ACC112 (cell line): ENCODE results near the gene ALX1.

Source experiments
- H2AFZ ChIP-seq: fragments of 200-600 bp; sonication (generic); one replicate; pipeline ENCODE4 v1.6.0; 2017; ENCODE audit warnings: antibody characterized with exemption, low read length; ENCODE audit not compliant: unreplicated experiment
- H3K27ac ChIP-seq: fragments of 200-600 bp; sonication (generic); 2 replicates; pipeline ENCODE4 v1.5.1; 2014; ENCODE audit warnings: low read depth, mild to moderate bottlenecking, antibody characterized with exemption, low read length, moderate library complexity
- H3K27me3 ChIP-seq: fragments of 200-600 bp; sonication (generic); 2 replicates; pipeline ENCODE4 v1.6.1; 2014; ENCODE audit warnings: mild to moderate bottlenecking, antibody characterized with exemption, low read length, moderate library complexity, mixed read lengths; ENCODE audit not compliant: insufficient read depth
- H3K36me3 ChIP-seq: fragments of 200-600 bp; sonication (generic); 2 replicates; pipeline ENCODE4 v1.6.1; 2016; ENCODE audit warnings: mild to moderate bottlenecking, antibody characterized with exemption, low read length, moderate library complexity, mixed read lengths; ENCODE audit not compliant: insufficient read depth
- H3K4me1 ChIP-seq: fragments of 200-600 bp; sonication (generic); one replicate; pipeline ENCODE4 v1.6.1; 2016; ENCODE audit warnings: low read length, mixed read lengths; ENCODE audit not compliant: insufficient read depth, unreplicated experiment, control insufficient read depth
- H3K4me3 ChIP-seq: fragments of 200-600 bp; sonication (generic); 2 replicates; pipeline ENCODE4 v1.5.1; 2014; ENCODE audit warnings: mild to moderate bottlenecking, low read depth, low read length
- H3K79me2 ChIP-seq: fragments of 200-600 bp; sonication (generic); one replicate; pipeline ENCODE4 v1.6.0; 2016; ENCODE audit warnings: low read length; ENCODE audit not compliant: control insufficient read depth, unreplicated experiment, insufficient read depth

The ALX1 gene

DNA sequence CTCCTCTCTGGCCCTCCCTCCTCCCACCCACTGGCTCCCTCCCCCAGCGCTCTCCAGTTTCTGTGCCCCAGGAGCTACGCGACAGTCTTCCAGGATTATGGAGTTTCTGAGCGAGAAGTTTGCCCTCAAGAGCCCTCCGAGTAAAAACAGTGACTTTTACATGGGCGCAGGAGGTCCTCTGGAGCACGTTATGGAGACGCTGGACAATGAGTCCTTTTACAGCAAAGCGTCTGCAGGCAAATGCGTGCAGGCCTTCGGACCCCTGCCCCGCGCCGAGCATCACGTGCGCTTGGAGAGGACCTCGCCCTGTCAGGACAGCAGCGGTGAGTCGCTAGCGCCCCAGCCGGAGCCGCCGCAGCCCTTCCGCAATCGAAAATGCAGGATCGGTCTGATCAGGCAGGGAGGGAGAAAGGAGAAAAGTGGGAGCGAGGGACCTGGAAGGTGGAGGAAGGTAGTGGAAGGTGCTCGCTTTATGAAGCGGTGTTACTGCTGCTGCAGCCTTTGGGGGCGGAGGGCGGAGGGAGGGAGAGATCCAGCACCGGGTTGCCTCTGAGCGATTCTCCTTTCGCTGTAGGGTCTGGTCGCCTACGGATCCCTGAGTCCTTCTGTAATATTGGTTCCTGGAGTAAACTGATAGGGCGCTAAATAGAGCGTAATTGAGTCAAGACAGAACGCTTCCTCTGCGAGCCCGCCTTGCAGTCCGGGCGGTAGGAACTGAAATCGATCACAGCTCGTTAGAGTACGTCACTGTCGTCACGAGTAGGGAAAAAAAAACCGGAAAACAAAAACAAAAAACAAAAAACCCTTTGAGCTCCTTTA, at the start of gene ALX1:
Gene ALX1, plus strand, starts transcription at position 56 of the 819 bp plus-strand sequence. Its CDS starts 42 bp downstream, at position 98.
- Histone ChIP-seq H3K4me1 (no peaks in the 10 kb centered on the region), H3K79me2 (no peaks in the 10 kb centered on the region), H3K36me3 (no peaks in the 10 kb centered on the region), H3K27ac (no peak within 1 kb of the TSS), H3K27me3 (peaks cover 92% of the 10 kb centered on the region), H3K4me3 (peak within 1 kb of the TSS; percentile 70), H2AFZ (peak within 1 kb of the TSS; percentile 36)

DNA sequence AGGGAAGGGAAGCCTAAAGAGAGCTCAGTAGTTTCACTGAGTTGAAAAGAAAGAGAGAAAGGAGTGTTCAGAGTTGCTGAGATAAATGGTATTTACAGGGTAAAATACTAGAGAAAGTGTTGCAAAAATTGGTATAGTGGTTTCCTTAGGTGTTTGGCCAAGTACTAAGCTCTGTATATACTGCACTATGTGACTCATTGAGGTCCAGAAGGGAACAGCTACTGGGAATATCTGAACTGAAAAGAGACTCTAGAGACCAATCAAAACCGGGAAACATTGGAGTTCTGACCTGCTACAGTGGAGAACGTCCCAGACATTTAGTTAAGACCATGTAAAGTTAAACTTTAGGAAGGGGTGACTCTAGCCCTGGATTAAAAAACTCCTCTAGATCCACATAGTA, 42.7 kb upstream of the ALX1 start:
- no peak overlapping the region for H3K27ac ChIP-seq
- no peaks in the 10 kb centered on the region for H3K4me1 ChIP-seq
- no peaks in the 10 kb centered on the region for H3K36me3 ChIP-seq
- H3K79me2 ChIP-seq = no peaks in the 10 kb centered on the region
- peak overlapping the region; percentile 7 for H2AFZ ChIP-seq
- H3K4me3 ChIP-seq = no peak overlapping the region
- H3K27me3 ChIP-seq = peaks cover 7% of the 10 kb centered on the region; the same call in 1 of the 2 replicates

DNA sequence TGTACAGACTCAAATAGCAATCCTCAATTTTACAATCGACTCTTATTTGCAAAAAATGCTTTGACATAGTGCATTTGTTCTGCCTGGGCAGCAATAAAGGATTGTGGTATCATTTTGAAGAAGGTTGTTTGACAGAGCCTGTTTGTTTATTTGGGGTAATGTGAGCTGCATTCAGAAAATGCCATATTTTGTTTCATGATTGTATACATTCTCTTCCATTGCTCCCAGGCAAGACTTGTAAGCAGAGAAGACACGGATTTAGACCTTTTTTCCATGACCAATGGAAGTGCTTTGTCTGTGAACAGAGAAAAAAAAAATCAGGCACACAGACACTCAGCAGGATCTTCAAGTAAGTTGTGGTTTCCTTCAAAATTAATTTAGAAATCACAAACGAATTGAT, 35.5 kb upstream of the ALX1 start:
- Histone ChIP-seq H3K36me3 (no peaks in the 10 kb centered on the region), H3K4me1 (no peaks in the 10 kb centered on the region), H3K79me2 (no peaks in the 10 kb centered on the region), H3K27me3 (peaks cover 4% of the 10 kb centered on the region; the same call in 1 of the 2 replicates), H3K27ac (no peak overlapping the region), H3K4me3 (no peak overlapping the region), H2AFZ (no peak overlapping the region)

DNA sequence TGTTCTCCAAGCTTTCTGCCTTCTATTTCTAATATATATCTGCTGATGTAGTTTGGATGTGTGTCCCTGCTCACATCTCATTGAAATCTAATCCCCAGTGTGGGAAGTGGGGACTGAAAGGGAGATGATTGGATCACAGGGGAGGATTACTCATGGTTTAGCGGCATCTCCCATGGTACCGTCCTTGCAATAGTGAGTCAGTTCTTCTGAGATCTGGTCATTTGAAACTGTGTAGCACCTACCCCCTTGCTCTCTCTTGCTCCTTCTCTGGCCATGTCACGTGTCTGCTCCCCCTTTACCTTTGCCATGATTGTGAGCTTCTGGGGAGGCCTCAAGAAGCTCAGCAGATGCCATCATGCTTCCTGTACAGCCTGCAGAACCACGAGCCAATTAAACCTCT, 26.2 kb upstream of the ALX1 start:
- H3K27ac ChIP-seq = no peak overlapping the region
- H3K4me1 ChIP-seq = no peaks in the 10 kb centered on the region
- H2AFZ ChIP-seq = no peak overlapping the region
- no peaks in the 10 kb centered on the region for H3K36me3 ChIP-seq
- H3K79me2 ChIP-seq = no peaks in the 10 kb centered on the region
- H3K27me3 ChIP-seq = no peaks in the 10 kb centered on the region
- H3K4me3 ChIP-seq = no peak overlapping the region

DNA sequence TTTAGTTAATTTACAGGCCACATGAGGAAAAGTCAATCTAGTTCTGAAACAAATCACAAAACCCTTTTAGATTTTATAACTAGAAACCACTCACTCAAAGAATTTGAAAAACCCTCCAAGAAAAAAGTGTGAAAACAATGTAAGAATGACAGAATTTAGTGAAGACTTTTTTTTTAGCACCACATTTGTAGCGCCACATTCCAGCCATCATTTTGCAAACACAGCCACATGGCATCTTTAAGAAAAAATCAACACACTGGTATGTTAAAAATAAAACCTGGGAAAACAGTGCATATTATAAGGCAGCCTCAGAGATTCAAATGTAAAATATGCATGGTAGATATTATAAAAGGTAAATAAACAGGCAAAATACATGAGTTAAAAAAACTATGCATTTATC, 22.3 kb upstream of the ALX1 start:
- Histone ChIP-seq H3K36me3 (no peaks in the 10 kb centered on the region), H3K4me1 (no peaks in the 10 kb centered on the region), H2AFZ (no peak overlapping the region), H3K4me3 (no peak overlapping the region), H3K27ac (no peak overlapping the region), H3K79me2 (no peaks in the 10 kb centered on the region), H3K27me3 (no peaks in the 10 kb centered on the region)

DNA sequence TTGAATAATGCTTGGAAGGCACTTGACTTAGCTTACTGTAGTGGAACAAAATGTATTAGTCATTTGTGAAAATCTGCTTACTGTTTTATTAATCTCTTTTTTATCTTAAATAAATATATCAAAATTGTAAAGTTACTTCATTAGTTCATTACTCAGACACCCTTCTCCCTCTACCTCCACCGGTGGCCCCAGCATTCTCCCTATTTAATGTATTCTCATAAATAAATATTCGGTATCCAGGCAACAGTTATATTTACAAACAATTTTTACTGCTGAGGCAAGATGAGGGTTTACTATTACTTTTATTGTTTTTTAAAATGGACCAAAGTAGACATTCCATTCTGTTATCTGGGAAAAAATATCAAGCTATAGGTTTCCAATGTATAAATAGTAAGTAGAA, 19.6 kb upstream of the ALX1 start:
- Histone ChIP-seq H3K4me3 (no peak overlapping the region), H2AFZ (no peak overlapping the region), H3K36me3 (no peaks in the 10 kb centered on the region), H3K4me1 (no peaks in the 10 kb centered on the region), H3K79me2 (no peaks in the 10 kb centered on the region), H3K27me3 (no peaks in the 10 kb centered on the region), H3K27ac (no peak overlapping the region)

DNA sequence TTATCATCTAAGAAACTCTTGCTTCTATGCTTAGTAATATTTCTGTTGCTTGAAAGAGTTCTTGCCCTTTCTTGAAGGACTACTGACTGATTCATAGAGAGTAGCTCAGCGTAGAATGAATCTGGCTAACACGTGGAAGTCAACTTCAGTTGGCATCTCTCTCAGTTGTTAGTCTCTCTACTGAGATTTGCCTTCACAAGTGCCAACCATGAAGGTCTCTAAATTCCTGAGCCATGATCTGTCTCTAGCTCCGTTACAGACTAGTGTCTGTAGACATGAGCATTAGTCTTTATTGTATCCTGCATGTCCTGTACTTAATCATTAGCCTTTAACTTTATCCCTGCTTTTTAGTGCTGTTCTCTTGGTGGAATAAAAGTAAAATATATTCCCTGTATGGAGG, 19.1 kb upstream of the ALX1 start:
- no peaks in the 10 kb centered on the region for H3K27me3 ChIP-seq
- no peaks in the 10 kb centered on the region for H3K36me3 ChIP-seq
- H3K4me1 ChIP-seq = no peaks in the 10 kb centered on the region
- no peak overlapping the region for H2AFZ ChIP-seq
- no peak overlapping the region for H3K27ac ChIP-seq
- H3K79me2 ChIP-seq = no peaks in the 10 kb centered on the region
- H3K4me3 ChIP-seq = no peak overlapping the region

DNA sequence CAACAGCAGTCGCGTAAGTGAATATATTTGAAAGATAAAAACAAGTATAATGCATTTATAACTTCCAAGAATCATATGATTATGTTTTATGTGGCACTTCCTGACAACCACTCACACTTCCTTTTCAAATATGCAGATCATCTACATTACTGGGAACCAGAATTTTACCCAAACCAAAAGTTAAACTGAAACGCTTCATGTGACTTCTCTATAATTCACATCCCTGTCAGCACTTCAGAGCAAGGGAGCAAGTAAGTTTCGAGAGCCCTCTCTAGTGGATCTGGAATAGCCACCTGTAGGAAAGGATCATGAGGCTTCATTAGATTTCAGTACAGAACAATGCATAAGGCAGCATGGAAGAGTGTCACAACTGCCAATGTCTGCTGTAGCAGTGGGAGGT, 13.7 kb upstream of the ALX1 start:
- Histone ChIP-seq H3K36me3 (no peaks in the 10 kb centered on the region), H2AFZ (no peak overlapping the region), H3K4me1 (no peaks in the 10 kb centered on the region), H3K79me2 (no peaks in the 10 kb centered on the region), H3K27ac (no peak overlapping the region), H3K4me3 (no peak overlapping the region), H3K27me3 (peaks cover 19% of the 10 kb centered on the region)

DNA sequence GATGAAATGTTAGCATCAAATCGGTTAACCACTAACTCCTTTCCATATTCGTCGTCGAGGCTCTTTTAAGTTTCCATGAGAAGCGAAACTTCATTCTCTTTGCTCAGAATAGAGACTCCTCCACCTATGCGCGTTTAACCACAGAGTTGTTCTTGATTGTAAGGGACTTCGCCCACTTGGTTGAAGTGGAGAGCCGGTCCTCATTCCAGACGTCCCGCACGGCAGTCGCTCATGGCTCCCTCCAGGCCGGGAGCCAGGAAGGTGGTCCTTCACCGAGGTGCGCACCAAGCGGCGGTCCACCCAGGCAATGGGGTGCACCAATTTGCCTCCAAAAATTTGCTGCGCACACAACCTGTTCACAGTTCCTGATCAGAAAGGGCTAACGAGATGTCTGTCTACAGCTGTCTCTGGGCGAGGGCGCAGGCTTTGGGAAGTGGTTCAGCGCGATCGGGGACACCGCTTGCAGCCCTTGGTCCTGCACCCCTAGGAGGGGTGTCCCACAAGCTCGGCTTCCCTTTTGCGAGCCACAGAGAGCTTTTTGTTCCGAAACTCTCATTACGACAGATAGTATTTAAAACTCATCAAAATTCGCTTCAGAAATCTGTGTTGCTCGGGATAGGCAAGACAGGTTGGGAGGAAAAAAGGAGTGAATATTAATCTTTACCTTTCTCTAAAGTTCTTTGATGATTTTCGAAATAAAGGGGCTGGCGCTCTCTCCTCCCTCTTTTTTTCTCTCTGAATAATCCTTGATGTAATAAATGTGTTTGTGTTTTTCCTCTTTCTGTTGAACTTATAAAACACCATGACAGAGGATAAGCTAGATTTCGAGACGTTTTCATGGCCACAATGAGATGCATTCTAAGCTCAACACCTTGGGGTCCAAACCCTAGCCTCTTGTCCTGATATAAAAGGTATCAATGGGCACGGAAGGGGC, 6.4 kb upstream of the ALX1 start:
- Histone ChIP-seq H2AFZ (no peak overlapping the region), H3K4me1 (peaks cover 5% of the 10 kb centered on the region), H3K79me2 (no peaks in the 10 kb centered on the region), H3K27ac (no peak overlapping the region), H3K4me3 (peak overlapping the region; percentile 68), H3K36me3 (no peaks in the 10 kb centered on the region), H3K27me3 (peaks cover 88% of the 10 kb centered on the region)

DNA sequence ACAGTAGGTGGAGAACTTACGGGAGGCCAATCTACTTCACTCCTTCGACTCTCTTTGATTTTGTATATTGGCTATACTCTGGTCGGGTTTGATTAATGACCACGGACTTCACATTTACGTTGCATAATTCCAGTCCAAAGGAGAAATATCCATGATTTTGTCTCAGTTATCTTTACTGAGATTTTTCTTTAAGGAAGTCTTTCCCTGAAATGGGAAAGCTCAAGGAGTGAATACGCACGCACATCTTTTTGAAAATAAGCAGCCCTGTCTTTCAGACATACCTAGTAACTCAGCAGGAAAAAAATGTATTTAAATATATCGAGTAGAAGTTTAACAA, 5.7 kb upstream of the ALX1 start:
- H3K4me1 ChIP-seq = peaks cover 5% of the 10 kb centered on the region
- peaks cover 90% of the 10 kb centered on the region for H3K27me3 ChIP-seq

More for the DNA sequence above, 5.7 kb upstream of the ALX1 start:
- no peaks in the 10 kb centered on the region for H3K79me2 ChIP-seq
- H3K36me3 ChIP-seq = no peaks in the 10 kb centered on the region
- no peak overlapping the region for H3K27ac ChIP-seq
- no peak overlapping the region for H2AFZ ChIP-seq
- H3K4me3 ChIP-seq = peak overlapping the region; percentile 68; the same call in 1 of the 2 replicates
